SK-N-SH (cell line): Measurements from ENCODE around the gene IDI2. TPM values are rescaled to one million over a fixed set of nuclear protein-coding genes. Genes with fewer than 3 reads are reported as not detected.

Source experiments
- CTCF ChIA-PET: fragments of 300-600, 350-600 bp; formaldehyde crosslinking; extraction: SDS; loops from one replicate; lab custom pipeline; 2021; lab: Yijun Ruan, JAX
- POLR2A ChIA-PET: fragments of 350-600 bp; sonication (Branson Sonifier 250); formaldehyde crosslinking; extraction: SDS; loops from one replicate; lab custom pipeline; 2020; ENCODE audit warnings: antibody characterized with exemption, inconsistent platforms; lab: Yijun Ruan, JAX
- DNase-seq: peaks from one replicate; pipeline ENCODE4 v3.0.0; 2012
- H2AFZ ChIP-seq: fragments of 200-600 bp; sonication (generic); 2 replicates; pipeline ENCODE4 v1.8.1; 2016; ENCODE audit warnings: antibody characterized with exemption, mild to moderate bottlenecking, low read depth
- H3F3A ChIP-seq: fragments of 200-600 bp; sonication (generic); replicated peaks from 2 replicates; pipeline ENCODE3; 2016; ENCODE audit warnings: antibody characterized with exemption, mild to moderate bottlenecking; ENCODE audit not compliant: insufficient read depth
- H3K27ac ChIP-seq, 2 experiments: fragments of 200-500 bp in 1 of 2; fragments of 200-600 bp in 1 of 2; sonication (Bioruptor generic) in 1 of 2; sonication (generic), shearing (Covaris generic) in 1 of 2; 2 replicates each; pipeline versions ENCODE4 v1.5.1 to v1.6.1; 2014 to 2016; ENCODE audit warnings: low read depth in 2 of 2, inconsistent platforms in 1 of 2, low read length in 1 of 2, mild to moderate bottlenecking in 1 of 2, mixed read lengths in 1 of 2
- H3K27me3 ChIP-seq: fragments of 200-600 bp; sonication (generic), shearing (Covaris generic); 2 replicates; pipeline ENCODE4 v1.6.1; 2016; ENCODE audit warnings: mixed run types; ENCODE audit not compliant: insufficient read depth
- H3K36me3 ChIP-seq, 2 experiments: fragments of 200-500 bp in 1 of 2; fragments of 200-600 bp in 1 of 2; sonication (Bioruptor generic) in 1 of 2; sonication (generic) in 1 of 2; replicated peaks in 1 of 2; 2 replicates each; pipeline versions ENCODE3 to v1.5.1; 2014 to 2016; ENCODE audit warnings: low read length in 1 of 2, mild to moderate bottlenecking in 1 of 2; ENCODE audit not compliant: insufficient read depth in 2 of 2, control insufficient read depth in 1 of 2
- H3K4me1 ChIP-seq, 2 experiments: fragments of 200-500 bp in 1 of 2; fragments of 200-600 bp in 1 of 2; sonication (Bioruptor generic) in 1 of 2; sonication (generic), shearing (Covaris generic) in 1 of 2; 2 replicates each; pipeline versions ENCODE4 v1.5.1 to v1.6.1; 2014 to 2016; ENCODE audit warnings: low read depth in 1 of 2, low read length in 1 of 2, mixed run types in 1 of 2; ENCODE audit not compliant: insufficient read depth in 2 of 2, control insufficient read depth in 1 of 2
- H3K4me2 ChIP-seq: fragments of 200-600 bp; sonication (generic), shearing (Covaris generic); 2 replicates; pipeline ENCODE4 v1.6.1; 2017; ENCODE audit warnings: mixed run types
- H3K4me3 ChIP-seq, 2 experiments: fragments of 200-500 bp in 1 of 2; fragments of 200-600 bp in 1 of 2; sonication (Bioruptor generic) in 1 of 2; sonication (generic), shearing (Covaris generic) in 1 of 2; 2 replicates each; pipeline versions ENCODE4 v1.5.1 to v1.8.1; 2014 to 2016; ENCODE audit warnings: low read depth in 2 of 2, inconsistent platforms in 1 of 2, low read length in 1 of 2, mild to moderate bottlenecking in 1 of 2, mixed read lengths in 1 of 2, moderate library complexity in 1 of 2
- H3K79me2 ChIP-seq: fragments of 200-600 bp; sonication (generic); 2 replicates; pipeline ENCODE4 v1.8.1; 2017; ENCODE audit warnings: mild to moderate bottlenecking; ENCODE audit not compliant: insufficient read depth
- H3K9ac ChIP-seq: fragments of 200-600 bp; sonication (generic); 2 replicates; pipeline ENCODE4 v1.6.1; 2017; ENCODE audit warnings: mixed run types
- H3K9me2 ChIP-seq: fragments of 200-600 bp; sonication (generic); 2 replicates; pipeline ENCODE4 v1.6.1; 2017; ENCODE audit warnings: mixed run types
- H3K9me3 ChIP-seq: fragments of 200-600 bp; sonication (generic); 2 replicates; pipeline ENCODE4 v1.6.1; 2017; ENCODE audit warnings: mixed run types, mild to moderate bottlenecking, moderate library complexity
- H4K20me1 ChIP-seq: fragments of 200-600 bp; sonication (generic); 2 replicates; pipeline ENCODE4 v1.6.1; 2017; ENCODE audit warnings: mild to moderate bottlenecking, mixed run types; ENCODE audit not compliant: insufficient read depth
- CHD2 ChIP-seq: fragments of 150-350 bp; IDR thresholded peaks from 2 replicates; pipeline ENCODE4 v1.6.1; 2018; ENCODE audit warnings: low read length; ENCODE audit not compliant: partially characterized antibody
- EP300 ChIP-seq, 2 experiments: IDR thresholded peaks; 2 replicates each; pipeline versions ENCODE4 v1.4.0 to v1.6.1; 2012; ENCODE audit warnings: borderline replicate concordance in 1 of 2, low read depth in 1 of 2, low read length in 1 of 2
- EZH2phosphoT487 ChIP-seq: fragments of 200-600 bp; sonication (generic); IDR thresholded peaks from 2 replicates; pipeline ENCODE4 v1.6.1; 2017; ENCODE audit warnings: low read depth, mixed run types, mild to moderate bottlenecking, antibody characterized with exemption, moderate library complexity, borderline replicate concordance
- FOSL2 ChIP-seq: IDR thresholded peaks from 2 replicates; pipeline ENCODE4 v1.4.0; 2012; ENCODE audit warnings: low read depth, mild to moderate bottlenecking, moderate library complexity, borderline replicate concordance
- FOXM1 ChIP-seq: IDR thresholded peaks from 2 replicates; pipeline ENCODE4 v1.4.0; 2012; ENCODE audit warnings: low read depth, mild to moderate bottlenecking
- JUND ChIP-seq: IDR thresholded peaks from 2 replicates; pipeline ENCODE4 v1.4.0; 2012
- MAX ChIP-seq: IDR thresholded peaks from 2 replicates; pipeline ENCODE4 v1.4.0; 2012; ENCODE audit warnings: low read depth
- NRF1 ChIP-seq: IDR thresholded peaks from 2 replicates; pipeline ENCODE4 v1.6.1; 2012; ENCODE audit warnings: low read depth, mild to moderate bottlenecking, low read length
- PBX3 ChIP-seq: IDR thresholded peaks from 2 replicates; pipeline ENCODE4; 2012
- RCOR1 ChIP-seq: fragments of 150-350 bp; IDR thresholded peaks from 2 replicates; pipeline ENCODE4 v1.6.1; 2017; ENCODE audit warnings: antibody characterized with exemption, low read length
- REST ChIP-seq: IDR thresholded peaks from 2 replicates; pipeline ENCODE4 v1.6.1; 2012; ENCODE audit warnings: mild to moderate bottlenecking, low read depth, low read length, moderate library complexity
- SMC3 ChIP-seq: IDR thresholded peaks from 2 replicates; pipeline ENCODE4 v1.6.1; 2012; ENCODE audit warnings: low read depth, low read length, improper control_type of control experiment
- TAF1 ChIP-seq: IDR thresholded peaks from 2 replicates; pipeline ENCODE4 v1.6.1; 2012; ENCODE audit warnings: low read depth, mild to moderate bottlenecking, low read length, moderate library complexity, borderline replicate concordance
- TEAD4 ChIP-seq: IDR thresholded peaks from 2 replicates; pipeline ENCODE4 v1.4.0; 2012; ENCODE audit warnings: mild to moderate bottlenecking, borderline replicate concordance; ENCODE audit not compliant: insufficient read depth
- WGBS: methylation state at CpG from one replicate; pipeline ENCODE4 v1.1.6; 2017; ENCODE audit warnings: low lambda C conversion rate; 5-methylcytosine and 5-hydroxymethylcytosine counted together
- polyA plus RNA-seq, 3 experiments: library from polyadenylated mRNA; depleted of rRNA; stranded (reverse); fragments of >200 nt; gene quantifications; 2 replicates each; pipeline ENCODE4 v1.2.3, GENCODE V29; 2012

Gene IDI2
- polyA plus RNA-seq, 1 of the 3 experiments (the other 2 are of a cell fraction) = not detected

- H3K36me3 ChIP-seq = peaks cover 89 to 90% of the 10 kb centered on the region in 2 experiments
- H3K27me3 ChIP-seq = no peaks in the 10 kb centered on the region
- no peak overlapping the region for H3K9ac ChIP-seq
- TF ChIP-seq TEAD4 = no peak
- TF ChIP-seq FOSL2 = no peak
- TF ChIP-seq EP300 (IDR thresholded peaks at IDR 0.05; ENCODE audit: borderline replicate concordance in 1 of 2, low read depth in 1 of 2, low read length in 1 of 2) = no peak
- no peak for TF ChIP-seq FOXM1
- TF ChIP-seq SMC3 = no peak
- TF ChIP-seq EZH2phosphoT487 = no peak
- no peak for TF ChIP-seq PBX3
- TF ChIP-seq CHD2 = no peak
- TF ChIP-seq REST = no peak
- TF ChIP-seq TAF1 = no peak
- no peak for TF ChIP-seq NRF1
- TF ChIP-seq MAX = no peak
- TF ChIP-seq RCOR1 = no peak
- TF ChIP-seq JUND = no peak
- H3F3A ChIP-seq = no peaks in the 10 kb centered on the region
- H3K27ac ChIP-seq = no peak overlapping the region
- DNase-seq = no peak
- H3K4me1 ChIP-seq = no peaks in the 10 kb centered on the region; a peak in 1 of 4 replicates
- H3K9me3 ChIP-seq = no peaks in the 10 kb centered on the region
- peaks cover 75% of the 10 kb centered on the region for H3K79me2 ChIP-seq
- no peak overlapping the region for H2AFZ ChIP-seq
- ChIA-PET POLR2A (interaction anchor here (0.6 kb wide), 1 partner anchor 11 kb away, joined by 5 read pairs; no protein-coding TSS in a partner anchor), CTCF (no interaction called here)
- no peak overlapping the region for H3K4me3 ChIP-seq
- peaks cover 31% of the 10 kb centered on the region; the same call in 1 of the 2 replicates for H4K20me1 ChIP-seq
- 96% methylated on average over 5 of the region's 5 CpGs for WGBS
- no peaks in the 10 kb centered on the region for H3K9me2 ChIP-seq
- no peak overlapping the region for H3K4me2 ChIP-seq
Observed at GRCh38 chr10:1002425-1003006, 23.1 kb downstream of the IDI2 start.
